NOMO-1 treated with dmso at 0.1 percent for 144 hours (cell line): ENCODE measurements around the gene MRPL2.

ENCODE experiments used
- DNase-seq: peaks from one replicate; lab custom pipeline; 2025; ENCODE audit not compliant: unreplicated experiment; lab: John Stamatoyannopoulos, UW

Gene MRPL2

DNA sequence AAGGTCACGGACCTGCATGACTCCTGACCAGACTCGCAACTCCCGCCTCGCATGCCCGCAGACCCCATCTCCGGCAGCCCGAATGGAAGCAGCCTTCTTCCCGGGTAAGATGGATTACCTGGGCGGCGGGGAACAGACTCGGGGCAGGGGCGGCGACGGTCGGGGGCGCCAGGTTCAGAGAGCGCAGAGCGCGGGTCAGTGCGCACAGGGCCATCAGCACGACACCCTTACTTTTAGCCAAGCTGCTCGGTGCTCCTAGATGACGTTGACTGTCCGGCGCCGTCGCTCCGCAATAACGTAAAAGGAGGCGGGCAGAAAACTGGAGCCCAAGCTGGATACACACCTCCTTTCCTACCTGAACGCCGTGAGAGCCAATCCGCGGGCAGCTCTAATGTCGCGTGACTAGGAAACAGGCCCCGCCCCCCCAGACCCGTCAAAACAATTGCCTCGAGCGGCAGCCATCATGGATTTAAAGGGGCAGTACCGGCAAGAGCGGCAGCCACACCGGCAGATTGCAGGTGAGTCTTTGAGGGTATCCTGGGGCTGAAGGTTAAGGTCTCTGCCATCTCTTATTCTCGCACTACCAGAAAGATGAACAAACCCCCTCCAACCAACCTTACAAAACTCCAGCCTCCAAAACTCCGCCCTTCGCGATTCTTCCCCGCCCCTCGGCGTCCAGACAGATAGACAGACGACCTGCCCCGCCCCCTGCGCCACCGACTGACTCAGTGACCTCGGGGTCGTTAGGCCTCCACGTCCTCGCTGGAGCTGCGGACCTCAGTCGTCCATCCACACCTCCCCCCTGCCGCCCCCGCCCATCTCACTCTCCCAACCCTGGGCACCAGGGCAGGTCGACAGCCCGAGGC, at the start of gene MRPL2, which contains the start of gene KLC4:
Gene MRPL2, minus strand, starts transcription at position 267 of the 866 bp plus-strand sequence. Its CDS starts 53 bp downstream, at position 214.
Gene KLC4, plus strand, starts transcription at position 464 of the 866 bp plus-strand sequence. CDS start 1,705 bp downstream, outside the sequence.
- peak; percentile 98 for DNase-seq

GRCh38 chr6:43107344-43108062, 48.3 kb upstream of the MRPL2 start:
- no peak for DNase-seq

DNA sequence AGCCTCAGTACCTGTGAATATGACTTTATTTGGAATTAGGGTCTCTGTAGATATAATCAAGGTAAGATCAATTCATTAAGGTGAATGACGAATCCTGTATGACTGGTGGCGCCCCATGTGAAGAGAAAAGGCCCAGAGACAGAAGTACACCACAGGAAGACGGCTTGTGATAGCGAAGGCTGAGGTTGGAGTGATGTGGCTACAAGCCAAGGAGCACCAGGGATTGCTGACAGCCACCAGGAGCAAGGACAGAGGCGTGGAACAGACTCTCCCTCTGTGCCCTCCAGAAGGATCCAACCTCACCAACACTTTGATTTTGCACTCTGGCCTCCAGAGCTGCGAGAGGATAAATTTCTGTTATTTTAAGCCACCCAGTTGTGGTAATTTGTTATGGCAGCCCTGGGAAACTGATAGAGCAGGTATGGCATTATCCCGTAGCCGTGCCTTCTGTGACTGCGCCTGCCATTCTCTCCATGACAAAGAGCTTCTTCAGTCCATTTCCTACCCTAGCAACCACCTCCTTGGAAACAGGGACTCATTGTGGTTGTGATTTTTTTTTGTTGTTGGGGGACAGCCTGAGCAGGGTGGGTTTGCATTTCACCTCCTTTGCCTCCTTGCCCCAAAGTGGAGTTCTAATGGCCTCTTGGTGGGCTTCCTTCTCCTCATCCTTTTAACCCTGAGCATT, 46.4 kb upstream of the MRPL2 start:
- DNase-seq, result no peak

DNA sequence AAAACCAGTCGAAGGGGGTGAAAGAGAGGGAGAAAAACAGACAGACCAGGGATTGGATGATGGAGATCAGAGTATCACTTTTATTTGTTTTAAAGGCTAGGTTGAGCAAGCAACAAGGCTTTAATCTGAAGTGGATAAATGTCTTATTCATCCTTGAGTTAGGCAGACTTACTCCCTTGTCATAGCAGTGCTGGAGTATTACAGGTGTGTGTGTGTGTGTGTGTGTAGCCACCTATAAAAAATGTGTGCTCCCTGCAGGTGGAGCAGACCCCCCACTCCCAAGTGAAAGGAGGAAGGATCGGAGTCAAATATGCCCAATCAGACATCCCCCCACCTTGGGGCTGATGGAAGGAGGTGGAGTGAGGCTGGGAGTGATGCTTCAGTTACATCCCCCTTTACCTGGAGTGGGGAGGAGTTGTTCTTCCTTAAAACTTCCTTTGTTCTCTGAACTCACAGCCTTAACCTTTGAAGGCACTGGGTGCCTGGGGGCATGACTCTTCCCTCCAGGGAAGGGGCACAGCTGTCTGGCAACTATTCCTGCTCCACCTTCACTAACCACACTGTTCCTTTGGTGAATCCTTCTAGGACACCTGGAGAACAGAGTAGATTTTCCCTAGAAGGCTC, 44.1 kb upstream of the MRPL2 start:
- no peak for DNase-seq

GRCh38 chr6:43101497-43101896, 42.3 kb upstream of the MRPL2 start:
- no peak for DNase-seq

DNA sequence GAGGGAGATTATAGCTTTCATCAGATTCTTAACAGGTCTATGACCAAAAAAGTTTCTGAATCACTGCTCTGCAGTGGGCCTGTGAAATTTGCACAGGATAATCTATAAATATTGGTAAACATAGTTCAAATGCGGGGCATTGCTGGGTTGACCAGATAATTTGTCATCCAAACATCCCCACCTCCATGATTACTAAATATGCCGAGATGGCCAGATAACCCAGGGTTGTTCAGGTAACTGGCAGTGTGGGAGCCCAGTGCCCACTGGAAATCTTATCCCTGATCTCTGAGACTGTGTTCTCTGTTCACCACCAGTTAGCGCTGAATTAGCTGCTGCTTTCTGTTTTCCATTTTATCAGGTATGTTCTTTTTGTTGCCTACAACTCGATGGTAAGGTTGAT, 38.3 kb upstream of the MRPL2 start:
- no peak for DNase-seq

- no peak for DNase-seq
These were observed 37.9 kb upstream of the MRPL2 start for GRCh38 chr6:43097098-43097489.

DNA sequence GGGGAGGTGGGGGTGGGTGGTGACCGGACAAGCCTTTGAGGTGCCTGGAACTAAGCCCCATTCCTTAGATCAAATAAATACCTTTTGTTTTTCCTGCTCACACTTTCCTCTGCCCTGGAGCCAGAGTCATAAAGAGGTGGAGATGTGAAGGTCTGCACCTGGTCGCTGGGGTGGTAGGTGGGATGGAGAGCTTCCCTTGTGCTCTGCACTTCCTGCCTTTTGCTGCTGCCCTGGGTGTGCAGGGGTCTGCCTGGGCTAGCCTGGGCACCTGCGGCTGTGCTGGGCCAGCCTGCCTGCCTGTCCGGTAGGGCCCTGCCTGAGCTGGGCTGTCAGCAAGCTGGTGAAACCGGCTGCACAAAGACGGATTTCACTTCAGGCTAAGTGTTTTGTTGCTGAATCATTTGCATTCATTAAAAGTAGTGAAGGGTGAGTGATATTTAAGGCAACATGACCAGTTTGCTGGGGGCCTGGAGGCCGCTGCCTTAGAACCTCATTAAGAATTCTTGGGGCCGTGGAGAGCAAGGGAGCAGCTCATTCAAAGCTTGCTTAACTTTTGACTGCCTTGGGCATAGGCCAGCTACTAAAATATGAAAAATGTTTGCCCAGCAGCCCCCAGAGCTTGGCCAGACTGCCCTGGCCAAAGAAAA, 37.3 kb upstream of the MRPL2 start:
- no peak for DNase-seq

DNA sequence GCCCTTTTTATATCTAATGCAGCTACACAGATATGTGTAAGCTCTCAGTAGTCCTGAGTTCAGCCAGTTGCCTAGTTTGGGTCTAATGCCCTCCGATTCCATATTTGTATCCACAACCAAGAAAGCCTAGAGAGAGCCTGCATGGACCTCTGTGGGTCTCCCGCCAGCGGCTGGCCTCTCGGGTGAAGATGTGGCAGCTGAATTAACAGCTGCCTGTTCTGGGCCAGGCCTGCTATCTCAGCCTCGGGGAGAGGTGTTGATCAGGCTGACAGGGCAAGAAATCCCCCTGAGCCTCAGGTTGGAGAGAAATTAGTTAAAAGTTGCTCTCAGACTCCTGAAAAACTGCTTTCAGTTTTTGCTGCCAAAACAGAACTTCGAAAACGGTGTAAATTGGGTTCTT, 36.7 kb upstream of the MRPL2 start:
- no peak for DNase-seq

- DNase-seq, result no peak
These were observed 34.4 kb upstream of the MRPL2 start for GRCh38 chr6:43093436-43094289.

DNA sequence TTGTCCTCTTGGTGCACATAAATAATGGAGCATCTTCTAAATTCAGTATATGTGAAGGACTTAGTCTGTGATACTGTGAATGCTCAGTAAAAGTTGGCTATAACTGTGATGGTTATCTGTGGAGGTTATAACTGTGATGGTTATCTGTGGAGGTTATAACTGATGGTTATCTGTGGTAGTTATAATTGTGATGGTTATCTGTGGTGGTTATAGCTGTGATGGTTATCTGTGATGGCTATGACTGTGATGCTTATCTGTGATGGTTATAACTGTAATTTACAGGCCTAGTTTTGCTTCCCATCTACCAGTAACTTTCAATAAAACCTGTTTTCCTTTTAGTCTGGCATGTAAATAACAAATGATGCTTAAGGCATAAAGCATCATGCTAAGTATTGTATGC, 33.4 kb upstream of the MRPL2 start:
- no peak for DNase-seq

- no peak for DNase-seq
These were observed 32.3 kb upstream of the MRPL2 start for GRCh38 chr6:43091436-43091991.

- no peak for DNase-seq
These were observed 31.8 kb upstream of the MRPL2 start for GRCh38 chr6:43091020-43091419.

GRCh38 chr6:43090559-43090956, 31.3 kb upstream of the MRPL2 start:
- DNase-seq, result no peak

- no peak for DNase-seq
These were observed 30.8 kb upstream of the MRPL2 start for GRCh38 chr6:43089874-43090558.

DNA sequence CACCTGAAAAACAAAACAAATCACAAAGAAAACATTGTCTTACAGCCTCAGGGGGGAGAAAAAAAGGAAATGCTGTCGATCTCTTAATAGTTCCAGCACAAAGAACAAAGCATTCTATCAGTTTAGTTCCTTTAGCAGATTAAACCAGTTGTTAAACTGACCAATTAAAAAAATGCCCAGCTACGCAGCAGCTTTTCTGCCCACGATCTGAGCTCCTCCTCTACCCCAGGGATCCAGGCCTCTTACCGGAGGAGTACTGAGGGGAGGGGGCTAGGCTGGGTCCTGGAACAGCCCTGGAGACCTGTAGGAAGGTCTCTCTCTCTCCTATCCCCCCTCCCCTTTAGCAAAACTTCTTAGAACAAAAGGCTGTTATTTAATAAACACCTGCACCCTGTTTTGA, 30.2 kb upstream of the MRPL2 start:
- DNase-seq, result no peak

GRCh38 chr6:43088654-43089056, 29.4 kb upstream of the MRPL2 start:
- DNase-seq, result no peak

- DNase-seq, result no peak
These were observed 26.9 kb upstream of the MRPL2 start for GRCh38 chr6:43086022-43086658.
